GM12872 (cell line): ENCODE results near the gene PID1.

Experiments
- CTCF ChIP-seq: IDR thresholded peaks from 3 replicates; pipeline ENCODE4 v1.5.1; 2011; ENCODE audit warnings: low read depth, mild to moderate bottlenecking, low read length, moderate library complexity; ENCODE audit not compliant: insufficient read depth

The PID1 gene

GRCh38 chr2:229180658-229181057, 90.4 kb downstream of the PID1 start:
- no peak for TF ChIP-seq CTCF

DNA sequence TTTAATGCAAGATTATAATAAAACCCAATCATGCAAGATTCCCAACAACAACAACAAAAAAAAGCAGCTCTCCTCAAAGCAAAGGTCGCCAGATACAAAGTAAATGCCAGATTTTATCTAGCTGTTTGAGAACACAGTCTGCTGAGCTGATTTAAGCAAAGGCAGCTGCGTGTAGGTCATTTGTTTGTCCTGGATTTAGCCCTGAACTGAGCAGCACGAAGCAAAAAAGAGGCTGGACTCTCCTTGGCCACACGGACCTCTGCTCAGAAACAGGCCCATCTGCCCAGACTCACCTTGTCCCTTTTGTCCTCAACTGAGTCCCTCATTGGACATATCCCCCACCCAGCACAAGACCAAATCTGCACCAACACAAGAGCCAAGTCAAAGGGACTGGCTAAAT, 91.5 kb downstream of the PID1 start:
- no peak for TF ChIP-seq CTCF

DNA sequence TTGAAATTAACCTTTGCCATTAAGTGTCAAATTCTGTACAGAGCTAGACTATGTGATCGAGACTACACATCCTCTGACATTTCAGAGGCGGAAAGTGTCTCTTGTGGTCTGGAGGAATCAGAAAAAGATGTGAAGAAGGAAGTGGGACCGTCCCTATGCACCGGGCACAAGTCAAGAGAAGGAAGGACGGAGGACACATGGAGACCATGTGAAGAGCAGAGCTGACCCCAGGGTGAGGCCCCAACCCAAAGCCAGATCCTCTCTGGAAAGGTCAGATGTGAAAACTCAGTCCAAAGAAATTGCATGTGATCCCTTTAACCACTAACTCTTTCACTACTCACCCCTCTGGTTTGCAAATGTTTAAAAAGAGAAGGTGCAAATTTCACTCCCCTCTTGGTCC, 92.4 kb downstream of the PID1 start:
- TF ChIP-seq CTCF: no peak

DNA sequence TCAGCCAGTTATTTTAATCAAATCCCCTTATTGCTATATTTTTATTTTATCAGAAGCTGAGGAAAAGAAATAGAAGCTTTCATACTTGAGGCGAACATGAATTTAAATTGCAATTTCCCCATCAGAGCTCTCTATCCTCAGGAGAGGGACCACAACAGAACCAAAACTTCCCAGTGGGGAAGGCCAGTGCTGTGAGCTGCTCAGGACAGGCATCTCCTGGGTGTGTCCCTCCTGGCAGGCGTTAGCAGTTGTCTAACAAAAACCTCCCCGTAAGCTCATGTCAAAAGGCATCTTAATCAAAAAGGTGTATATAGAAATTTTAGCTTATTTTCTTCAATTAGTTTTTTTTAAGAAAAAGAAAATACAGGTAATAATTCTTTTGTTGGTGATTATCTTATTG, 93.0 kb downstream of the PID1 start:
- TF ChIP-seq CTCF: no peak

GRCh38 chr2:229176136-229176535, 95.0 kb downstream of the PID1 start:
- no peak for TF ChIP-seq CTCF

DNA sequence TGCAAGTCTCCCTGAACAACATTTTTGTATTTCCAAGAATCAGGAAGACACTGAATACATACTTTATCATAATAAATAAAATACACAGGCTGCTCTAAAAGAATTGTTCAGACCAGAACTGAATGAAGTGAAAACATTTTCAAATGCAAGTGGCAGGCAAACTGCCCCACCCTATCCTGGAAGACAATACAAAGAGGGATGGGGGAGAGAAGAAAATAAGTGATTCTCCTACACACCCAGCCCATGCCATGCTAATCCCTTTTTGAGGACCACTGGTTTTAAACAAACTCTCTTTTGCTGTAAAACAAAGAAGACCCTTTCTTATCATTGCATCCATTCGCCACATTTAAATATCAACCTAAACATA, 95.6 kb downstream of the PID1 start:
- TF ChIP-seq CTCF: no peak

DNA sequence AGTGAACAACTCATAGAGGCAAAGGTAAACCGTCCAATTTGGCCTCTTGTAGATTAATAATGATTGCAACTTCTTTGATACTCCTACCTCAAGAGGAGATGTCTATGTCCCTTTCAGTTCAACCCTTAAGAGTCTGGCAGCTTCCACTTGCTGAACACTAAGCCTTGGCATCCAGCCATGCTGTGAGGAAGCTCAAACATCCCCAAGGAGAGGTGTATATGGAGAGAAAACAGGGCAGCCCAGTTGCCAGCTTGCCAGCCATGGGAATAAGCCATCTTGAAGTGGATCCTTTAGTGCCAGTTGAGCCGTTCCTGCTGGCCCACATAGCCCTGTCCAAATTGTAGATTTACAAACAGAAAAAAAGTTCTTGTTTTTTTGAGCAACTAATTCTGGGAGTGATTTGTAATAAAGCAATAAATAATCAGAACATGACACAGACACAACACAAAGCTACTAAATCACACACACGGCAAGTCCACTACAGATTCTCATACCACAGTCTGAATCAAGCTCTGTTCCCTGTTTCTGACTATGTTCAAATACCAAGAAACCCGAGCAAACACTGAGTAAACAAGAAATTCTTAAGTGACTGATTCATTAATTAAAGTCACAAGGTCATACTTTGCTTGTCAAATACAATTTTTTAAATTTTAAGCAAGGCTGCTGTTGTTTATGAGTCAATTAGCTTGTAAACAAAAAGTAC, 96.1 kb downstream of the PID1 start:
- no peak for TF ChIP-seq CTCF
